Measurements from ENCODE around the gene CCDC34. TPM values are rescaled to one million over a fixed set of nuclear protein-coding genes. Genes with fewer than 3 reads are reported as not detected.

Gene CCDC34
- total RNA-seq, 1 donor from 2014 or later = 5.6 TPM

DNA sequence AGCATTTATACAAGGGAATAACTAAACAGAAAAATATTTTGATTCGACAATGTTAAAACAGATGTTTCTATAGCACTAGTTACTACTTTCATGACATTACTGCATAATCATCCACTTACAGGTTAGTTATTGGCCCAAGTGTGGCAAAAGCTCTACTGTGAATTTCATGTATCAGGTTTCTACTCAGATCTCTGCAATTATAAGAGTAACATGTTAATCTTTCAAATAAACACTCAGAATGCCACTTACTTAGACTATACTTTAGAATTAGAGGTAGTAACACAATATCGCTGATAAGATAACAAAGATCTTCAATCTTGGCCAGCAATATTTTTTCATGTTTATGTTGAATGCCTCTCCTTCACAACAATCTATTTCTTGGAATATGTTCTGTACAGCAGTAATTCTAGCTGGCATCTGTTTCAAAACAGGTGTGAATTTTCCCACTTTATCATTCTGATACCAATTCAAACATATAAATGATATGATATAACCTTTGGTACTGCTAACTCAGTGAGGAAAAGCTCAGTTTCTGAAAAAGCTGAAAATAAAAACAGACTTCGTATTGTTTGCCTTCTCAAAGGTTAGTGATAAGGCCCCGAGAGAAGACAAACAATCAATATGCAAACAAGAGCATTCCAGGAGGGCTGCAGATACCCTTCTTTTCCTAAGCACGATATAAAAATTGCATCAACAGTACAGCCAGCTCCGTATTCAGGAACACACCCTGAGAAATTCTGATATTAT, 11.0 kb upstream of the CCDC34 start:
- no peaks in the 10 kb centered on the region for H3K36me3 Mint-ChIP-seq (ENCODE audit: low read depth, unreplicated experiment)
- TF ChIP-seq CTCF (IDR thresholded peaks at IDR 0.05; ENCODE audit: unreplicated experiment) = no peak

GRCh38 chr11:27373392-27373791, 10.4 kb upstream of the CCDC34 start:
- Mint-ChIP-seq H3K27ac (ENCODE audit: unreplicated experiment) (no peak overlapping the region), H3K36me3 (ENCODE audit: low read depth, unreplicated experiment) (no peaks in the 10 kb centered on the region), H3K4me1 (ENCODE audit: unreplicated experiment) (no peaks in the 10 kb centered on the region), H3K4me3 (ENCODE audit: unreplicated experiment) (no peak overlapping the region), H3K9me3 (ENCODE audit: unreplicated experiment) (no peaks in the 10 kb centered on the region), H3K27me3 (ENCODE audit: unreplicated experiment) (no peaks in the 10 kb centered on the region)
- TF ChIP-seq CTCF (IDR thresholded peaks at IDR 0.05; ENCODE audit: unreplicated experiment) = no peak
- DNase-seq (ENCODE audit: low spot score) = no peak

More for the DNA sequence above, 11.0 kb upstream of the CCDC34 start:
- DNase-seq (ENCODE audit: low spot score) = no peak
- no peak overlapping the region for H3K27ac Mint-ChIP-seq (ENCODE audit: unreplicated experiment)
- H3K27me3 Mint-ChIP-seq (ENCODE audit: unreplicated experiment) = no peaks in the 10 kb centered on the region
- no peaks in the 10 kb centered on the region for H3K4me1 Mint-ChIP-seq (ENCODE audit: unreplicated experiment)
- H3K4me3 Mint-ChIP-seq (ENCODE audit: unreplicated experiment) = no peak overlapping the region
- H3K9me3 Mint-ChIP-seq (ENCODE audit: unreplicated experiment) = no peaks in the 10 kb centered on the region

- no peak overlapping the region for H3K27ac Mint-ChIP-seq (ENCODE audit: unreplicated experiment)
- TF ChIP-seq CTCF (IDR thresholded peaks at IDR 0.05; ENCODE audit: unreplicated experiment) = no peak
- H3K36me3 Mint-ChIP-seq (ENCODE audit: low read depth, unreplicated experiment) = no peaks in the 10 kb centered on the region
- no peaks in the 10 kb centered on the region for H3K4me1 Mint-ChIP-seq (ENCODE audit: unreplicated experiment)
- no peaks in the 10 kb centered on the region for H3K9me3 Mint-ChIP-seq (ENCODE audit: unreplicated experiment)
- no peak for DNase-seq (ENCODE audit: low spot score)
- no peak overlapping the region for H3K4me3 Mint-ChIP-seq (ENCODE audit: unreplicated experiment)
- H3K27me3 Mint-ChIP-seq (ENCODE audit: unreplicated experiment) = no peaks in the 10 kb centered on the region
Observed at GRCh38 chr11:27372164-27372563, 9.1 kb upstream of the CCDC34 start.

- TF ChIP-seq CTCF (IDR thresholded peaks at IDR 0.05; ENCODE audit: unreplicated experiment) = no peak
- Mint-ChIP-seq H3K9me3 (ENCODE audit: unreplicated experiment) (no peaks in the 10 kb centered on the region), H3K4me3 (ENCODE audit: unreplicated experiment) (no peak overlapping the region), H3K27me3 (ENCODE audit: unreplicated experiment) (no peaks in the 10 kb centered on the region), H3K27ac (ENCODE audit: unreplicated experiment) (no peak overlapping the region), H3K4me1 (ENCODE audit: unreplicated experiment) (no peaks in the 10 kb centered on the region), H3K36me3 (ENCODE audit: low read depth, unreplicated experiment) (no peaks in the 10 kb centered on the region)
- no peak for DNase-seq (ENCODE audit: low spot score)
Observed at GRCh38 chr11:27371489-27371888, 8.5 kb upstream of the CCDC34 start.

DNA sequence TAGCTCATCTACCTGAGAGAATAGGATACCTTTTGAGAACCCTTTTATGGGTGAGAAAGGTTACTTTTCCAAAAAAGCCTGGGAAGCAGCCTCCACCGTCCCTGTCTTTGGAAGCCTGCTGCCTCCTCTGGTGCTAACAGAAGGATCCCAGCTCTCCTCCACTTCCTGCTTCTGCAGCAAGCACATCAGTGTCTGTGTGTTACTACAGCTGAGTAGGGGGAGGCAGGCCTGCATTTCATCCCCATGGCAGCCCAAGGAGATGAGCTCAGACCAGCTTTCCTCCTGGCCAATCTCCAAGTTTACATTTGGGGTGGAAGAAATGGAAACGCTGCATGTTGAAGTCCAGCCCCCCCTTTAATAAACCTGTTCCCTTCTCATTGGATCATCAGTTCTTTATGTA, 7.4 kb upstream of the CCDC34 start:
- H3K4me1 Mint-ChIP-seq (ENCODE audit: unreplicated experiment) = no peaks in the 10 kb centered on the region
- no peak for TF ChIP-seq CTCF (IDR thresholded peaks at IDR 0.05; ENCODE audit: unreplicated experiment)
- H3K4me3 Mint-ChIP-seq (ENCODE audit: unreplicated experiment) = no peak overlapping the region
- H3K36me3 Mint-ChIP-seq (ENCODE audit: low read depth, unreplicated experiment) = no peaks in the 10 kb centered on the region
- no peaks in the 10 kb centered on the region for H3K27me3 Mint-ChIP-seq (ENCODE audit: unreplicated experiment)
- H3K27ac Mint-ChIP-seq (ENCODE audit: unreplicated experiment) = no peak overlapping the region
- no peak for DNase-seq (ENCODE audit: low spot score)
- H3K9me3 Mint-ChIP-seq (ENCODE audit: unreplicated experiment) = no peaks in the 10 kb centered on the region
